GM10266 (cell line): ENCODE results near the gene NEO1.

Source experiments
- DNase-seq: peaks from one replicate; pipeline ENCODE4 v3.0.0; 2012; ENCODE audit errors: extremely low spot score
- CTCF ChIP-seq: IDR thresholded peaks from 2 replicates; pipeline ENCODE4 v1.5.1; 2012; ENCODE audit warnings: mild to moderate bottlenecking, low read depth; ENCODE audit not compliant: control insufficient read depth, insufficient read depth; ENCODE audit errors: missing control alignments

Gene NEO1

GRCh38 chr15:73323956-73324355 lies 271.7 kb downstream of the NEO1 start:
- DNase-seq: no peak

GRCh38 chr15:73324496-73325170 lies 272.4 kb downstream of the NEO1 start:
- DNase-seq: no peak
- TF ChIP-seq CTCF: no peak

More at GRCh38 chr15:73323956-73324355, 271.7 kb downstream of the NEO1 start:
- no peak for TF ChIP-seq CTCF

- peak; percentile 73 for DNase-seq
- TF ChIP-seq CTCF: peak; percentile 15
These were observed 273.1 kb downstream of the NEO1 start for GRCh38 chr15:73325191-73325861.

- DNase-seq: no peak
- no peak for TF ChIP-seq CTCF
These were observed 273.9 kb downstream of the NEO1 start for GRCh38 chr15:73326157-73326556.

GRCh38 chr15:73328149-73328820 lies 276.0 kb downstream of the NEO1 start:
- DNase-seq: no peak
- TF ChIP-seq CTCF: no peak

- no peak for DNase-seq
- no peak for TF ChIP-seq CTCF
These were observed 276.7 kb downstream of the NEO1 start for GRCh38 chr15:73328981-73329380.

- no peak for TF ChIP-seq CTCF
- no peak for DNase-seq
These were observed 277.4 kb downstream of the NEO1 start for GRCh38 chr15:73329501-73330200.
